A549 (cell line): Measurements from ENCODE around the gene PIK3CD. TPM values are rescaled to one million over a fixed set of nuclear protein-coding genes. Genes with fewer than 3 reads are reported as not detected.

Source experiments
- ATAC-seq, 2 experiments: fragments of 200-7000 bp in 1 of 2; fragments of >200 bp in 1 of 2; cut with Nextera tagmentation in 1 of 2; cut with Tn5 transposase in 1 of 2; 3 replicates each; pipeline versions ENCODE4 v1.8.0 to v1.9.1; 2018 to 2020; ENCODE audit warnings: mild to moderate bottlenecking in 1 of 2, moderate library complexity in 1 of 2
- CTCF ChIA-PET: fragments of 300-600 bp; sonication (Branson Sonifier 250); formaldehyde crosslinking; extraction: SDS; loops from one replicate; lab custom pipeline; 2021; ENCODE audit warnings: antibody characterized with exemption, inconsistent platforms; lab: Yijun Ruan, JAX
- POLR2A ChIA-PET: fragments of 350-600 bp; formaldehyde crosslinking; extraction: SDS; loops from one replicate; lab custom pipeline; 2021; ENCODE audit warnings: antibody characterized with exemption, inconsistent platforms; lab: Yijun Ruan, JAX
- DNase-seq, 2 experiments: peaks; one replicate each; pipeline versions ENCODE4 v3.0.0 to v3.0.0-alpha.2; 2011 to 2016; ENCODE audit warnings: low read depth in 1 of 2, low spot score in 1 of 2
- FAIRE-seq: peaks from 2 replicates; lab custom pipeline; 2011; peaks lifted over from hg19 to GRCh38; lab: Jason Lieb, UNC
- H3K27ac ChIP-seq, 2 experiments: fragments of >200 bp; sonication (Bioruptor Twin); formaldehyde crosslinking; 3 replicates each; pipeline ENCODE4 v1.5.1; 2016 to 2017
- H3K4me1 ChIP-seq: fragments of >200 bp; sonication (Bioruptor Twin); formaldehyde crosslinking; 3 replicates; pipeline ENCODE4 v1.6.1; 2016
- H3K4me2 ChIP-seq: fragments of >200 bp; sonication (Bioruptor Twin); formaldehyde crosslinking; 3 replicates; pipeline ENCODE4 v1.6.1; 2016
- H3K4me3 ChIP-seq: fragments of >200 bp; sonication (Bioruptor Twin); formaldehyde crosslinking; 3 replicates; pipeline ENCODE4 v1.5.1; 2016
- H3K9me3 ChIP-seq: fragments of >200 bp; sonication (Bioruptor Twin); formaldehyde crosslinking; 3 replicates; pipeline ENCODE4 v1.6.1; 2016
- ATOH8 ChIP-seq: fragments of 250-450 bp; sonication (Bioruptor Pico); IDR thresholded peaks from 2 replicates; pipeline ENCODE4 v1.5.0; 2020; ENCODE audit warnings: low read depth, mild to moderate bottlenecking, moderate library complexity
- CBX8 ChIP-seq: fragments of 200-600 bp; sonication (generic); IDR thresholded peaks from 2 replicates; pipeline ENCODE4 v1.6.1; 2016
- CEBPB ChIP-seq, 2 experiments: fragments of >200 bp in 1 of 2; sonication (Bioruptor Twin) in 1 of 2; formaldehyde crosslinking in 1 of 2; IDR thresholded peaks; 2 replicates each; pipeline ENCODE4 v1.6.1; 2012 to 2016
- CHD4 ChIP-seq: fragments of 200-600 bp; sonication (generic); IDR thresholded peaks from 2 replicates; pipeline ENCODE4 v1.6.1; 2016; ENCODE audit warnings: antibody characterized with exemption, mild to moderate bottlenecking, borderline replicate concordance
- CTCF ChIP-seq: fragments of >200 bp; sonication (Bioruptor Twin); formaldehyde crosslinking; IDR thresholded peaks from 3 replicates; pipeline ENCODE4 v1.5.1; 2016
- EP300 ChIP-seq, 2 experiments: fragments of >200 bp; sonication (Bioruptor Twin); formaldehyde crosslinking; IDR thresholded peaks; 2 replicates in 1 of 2; 3 replicates in 1 of 2; pipeline ENCODE4 v1.6.1; 2016 to 2017
- FOXS1 ChIP-seq: fragments of 250-450 bp; sonication (Bioruptor Pico); IDR thresholded peaks from 2 replicates; pipeline ENCODE4 v1.5.0; 2020; ENCODE audit warnings: mild to moderate bottlenecking, moderate library complexity
- HOXA7 ChIP-seq: fragments of 250-450 bp; sonication (Bioruptor Pico); IDR thresholded peaks from 2 replicates; pipeline ENCODE4 v1.5.0; 2020; ENCODE audit warnings: mild to moderate bottlenecking, moderate library complexity
- HOXB13 ChIP-seq: fragments of 250-450 bp; sonication (Bioruptor Pico); IDR thresholded peaks from 2 replicates; pipeline ENCODE4 v1.5.0; 2020; ENCODE audit warnings: low read depth, mild to moderate bottlenecking, moderate library complexity
- HOXB5 ChIP-seq: fragments of 250-450 bp; sonication (Bioruptor Pico); IDR thresholded peaks from 2 replicates; pipeline ENCODE4 v1.5.0; 2020; ENCODE audit warnings: mild to moderate bottlenecking, moderate library complexity
- MAX ChIP-seq: IDR thresholded peaks from 2 replicates; pipeline ENCODE4 v1.6.1; 2012
- NPAS2 ChIP-seq: fragments of 250-450 bp; sonication (Bioruptor Pico); IDR thresholded peaks from 2 replicates; pipeline ENCODE4 v1.8.0; 2022; ENCODE audit warnings: mild to moderate bottlenecking, moderate library complexity, borderline replicate concordance
- POLR2A ChIP-seq: IDR thresholded peaks from 2 replicates; pipeline ENCODE4 v1.6.1; 2012; ENCODE audit warnings: mild to moderate bottlenecking, low read length
- POLR2AphosphoS2 ChIP-seq: conservative IDR thresholded peaks from 2 replicates; pipeline ENCODE4 v1.6.1; 2012; ENCODE audit warnings: low read length, improper control_type of control experiment, inconsistent platforms
- RCOR1 ChIP-seq: fragments of 150-350 bp; IDR thresholded peaks from 2 replicates; pipeline ENCODE4 v1.6.1; 2014; ENCODE audit warnings: antibody characterized with exemption, low read length, low read depth
- REST ChIP-seq: fragments of 200-600 bp; sonication (generic); IDR thresholded peaks from 2 replicates; pipeline ENCODE4 v1.6.1; 2016; ENCODE audit warnings: antibody characterized with exemption, mild to moderate bottlenecking, moderate library complexity
- RFX5 ChIP-seq: fragments of 450-650 bp; IDR thresholded peaks from 2 replicates; pipeline ENCODE4 v1.7.1; 2014; ENCODE audit warnings: antibody characterized with exemption, mild to moderate bottlenecking, moderate library complexity
- TFCP2L1 ChIP-seq: fragments of 250-450 bp; sonication (Bioruptor Pico); IDR thresholded peaks from 2 replicates; pipeline ENCODE4 v1.5.0; 2021; ENCODE audit warnings: mild to moderate bottlenecking
- USF2 ChIP-seq: fragments of 450-650 bp; IDR thresholded peaks from 2 replicates; pipeline ENCODE4 v1.6.1; 2014; ENCODE audit warnings: antibody characterized with exemption
- ZFP36 ChIP-seq: fragments of 450-650 bp; IDR thresholded peaks from 2 replicates; pipeline ENCODE4 v1.6.1; 2014; ENCODE audit warnings: borderline replicate concordance; ENCODE audit not compliant: partially characterized antibody
- ZNF302 ChIP-seq: fragments of 250-450 bp; sonication (Bioruptor Pico); IDR thresholded peaks from 2 replicates; pipeline ENCODE4 v1.9.0; 2021; ENCODE audit warnings: inconsistent platforms, mild to moderate bottlenecking, moderate library complexity
- WGBS: methylation state at CpG from one replicate; pipeline ENCODE4 v1.1.6; 2017; ENCODE audit errors: missing lambda C conversion rate; 5-methylcytosine and 5-hydroxymethylcytosine counted together
- polyA plus RNA-seq, 4 experiments: library from polyadenylated mRNA; depleted of rRNA in 3 of 4; stranded (reverse); fragments of >200 nt; fragmentation: RNase III in 1 of 4; extraction: RNeasy Plus Mini Kit Qiagen cat#74134 plus additional on column Dnase treatment in 1 of 4; gene quantifications; 2 replicates in 3 of 4; 3 replicates in 1 of 4; pipeline ENCODE4 v1.2.3, GENCODE V29; 2011 to 2017
- TF ChIP-seq, protein P1 (sequence below): fragments of >200 bp; sonication (Bioruptor Twin); formaldehyde crosslinking; IDR thresholded peaks from 3 replicates; pipeline ENCODE4 v1.6.1; 2016
- TF ChIP-seq, protein P2 (sequence below): IDR thresholded peaks from 2 replicates; pipeline ENCODE4 v1.6.1; 2012

Gene PIK3CD
- polyA plus RNA-seq, 2 of the 4 experiments (the other 2 are of a cell fraction), result 2.4 to 3.5 TPM

- CTCF ChIA-PET, result interaction anchor here (3.0 kb wide), 1 partner anchor 20 kb away, joined by 13 read pairs; no protein-coding TSS in a partner anchor
Observed at GRCh38 chr1:9646037-9646436, 5.5 kb upstream of the PIK3CD start.

DNA sequence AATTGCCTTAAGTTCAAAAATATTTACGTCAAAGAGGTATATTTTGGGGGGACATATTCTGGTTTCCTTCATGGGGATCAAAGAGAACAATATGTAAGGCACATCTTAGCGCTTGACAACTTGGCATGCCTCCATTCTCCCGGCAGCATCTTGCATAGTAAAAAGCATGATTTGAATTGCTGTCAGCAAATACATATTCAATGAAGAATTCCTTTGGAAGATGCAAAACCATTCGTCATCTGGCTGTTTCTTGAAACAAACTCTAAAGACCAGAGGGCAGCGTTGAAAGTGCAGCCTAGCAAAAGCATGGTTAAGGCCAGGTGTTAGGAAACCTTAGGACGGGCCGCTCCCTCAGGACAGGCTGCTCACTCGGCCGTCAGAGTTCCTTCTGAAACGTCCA is 3.4 kb upstream of the PIK3CD start:
- 66% methylated on average over 10 of the region's 10 CpGs for WGBS
- H3K4me1 ChIP-seq, result no peaks in the 10 kb centered on the region
- no peak overlapping the region for H3K27ac ChIP-seq
- H3K9me3 ChIP-seq, result no peaks in the 10 kb centered on the region
- H3K4me3 ChIP-seq, result no peak overlapping the region
- H3K4me2 ChIP-seq, result no peak overlapping the region
- ChIA-PET CTCF (interaction anchor here (0.6 to 1.1 kb wide), 2 partner anchors 22 to 212 kb away, joined by 3 read pairs; no protein-coding TSS in a partner anchor), POLR2A (no interaction called here)
- FAIRE-seq (no peak), ATAC-seq (no peak), DNase-seq (no peak)
- TF ChIP-seq EP300 (IDR thresholded peaks at IDR 0.05), result no peak
- TF ChIP-seq NPAS2 (CRISPR knock-in tag), result no peak
- TF ChIP-seq POLR2A, result no peak
- no peak for TF ChIP-seq ZNF302 (CRISPR knock-in tag)
- no peak for TF ChIP-seq CBX8
- TF ChIP-seq MAX, result no peak
- no peak for TF ChIP-seq CEBPB (IDR thresholded peaks at IDR 0.05)
- no peak for TF ChIP-seq CHD4
- no peak for TF ChIP-seq ZFP36
- no peak for TF ChIP-seq USF2
- no peak for TF ChIP-seq HOXB5 (CRISPR knock-in tag)
- no peak for TF ChIP-seq ATOH8 (CRISPR knock-in tag)
- TF ChIP-seq, protein P1, sequence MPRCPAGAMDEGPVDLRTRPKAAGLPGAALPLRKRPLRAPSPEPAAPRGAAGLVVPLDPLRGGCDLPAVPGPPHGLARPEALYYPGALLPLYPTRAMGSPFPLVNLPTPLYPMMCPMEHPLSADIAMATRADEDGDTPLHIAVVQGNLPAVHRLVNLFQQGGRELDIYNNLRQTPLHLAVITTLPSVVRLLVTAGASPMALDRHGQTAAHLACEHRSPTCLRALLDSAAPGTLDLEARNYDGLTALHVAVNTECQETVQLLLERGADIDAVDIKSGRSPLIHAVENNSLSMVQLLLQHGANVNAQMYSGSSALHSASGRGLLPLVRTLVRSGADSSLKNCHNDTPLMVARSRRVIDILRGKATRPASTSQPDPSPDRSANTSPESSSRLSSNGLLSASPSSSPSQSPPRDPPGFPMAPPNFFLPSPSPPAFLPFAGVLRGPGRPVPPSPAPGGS, result no peak
- TF ChIP-seq RCOR1, result no peak
- TF ChIP-seq FOXS1 (CRISPR knock-in tag), result no peak
- TF ChIP-seq, protein P2, sequence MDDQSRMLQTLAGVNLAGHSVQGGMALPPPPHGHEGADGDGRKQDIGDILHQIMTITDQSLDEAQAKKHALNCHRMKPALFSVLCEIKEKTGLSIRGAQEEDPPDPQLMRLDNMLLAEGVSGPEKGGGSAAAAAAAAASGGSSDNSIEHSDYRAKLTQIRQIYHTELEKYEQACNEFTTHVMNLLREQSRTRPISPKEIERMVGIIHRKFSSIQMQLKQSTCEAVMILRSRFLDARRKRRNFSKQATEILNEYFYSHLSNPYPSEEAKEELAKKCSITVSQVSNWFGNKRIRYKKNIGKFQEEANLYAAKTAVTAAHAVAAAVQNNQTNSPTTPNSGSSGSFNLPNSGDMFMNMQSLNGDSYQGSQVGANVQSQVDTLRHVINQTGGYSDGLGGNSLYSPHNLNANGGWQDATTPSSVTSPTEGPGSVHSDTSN, result no peak

More at GRCh38 chr1:9646037-9646436, 5.5 kb upstream of the PIK3CD start:
- no peak for ATAC-seq
- H3K27ac ChIP-seq, result no peak overlapping the region
- no peak overlapping the region for H3K4me3 ChIP-seq
- no peak for DNase-seq
- POLR2A ChIA-PET, result no interaction called here
- no peak for FAIRE-seq
- WGBS, result 87% methylated on average over 13 of the region's 13 CpGs
- no peak for TF ChIP-seq EP300 (IDR thresholded peaks at IDR 0.05)
- no peak for TF ChIP-seq POLR2AphosphoS2
- no peak for TF ChIP-seq TFCP2L1 (CRISPR knock-in tag)
- TF ChIP-seq RFX5, result no peak
- TF ChIP-seq CEBPB (IDR thresholded peaks at IDR 0.05), result no peak
- TF ChIP-seq REST, result no peak
- no peak for TF ChIP-seq HOXA7 (CRISPR knock-in tag)
- TF ChIP-seq CTCF, result no peak
- no peak for TF ChIP-seq HOXB13 (CRISPR knock-in tag)
- TF ChIP-seq, all 56 proteins: peak for 0
- Histone ChIP-seq H3K4me2 (no peak overlapping the region), H3K9me3 (no peaks in the 10 kb centered on the region), H3K4me1 (no peaks in the 10 kb centered on the region)
